ENCODE measurements around the gene YAP1.

The YAP1 gene

DNA sequence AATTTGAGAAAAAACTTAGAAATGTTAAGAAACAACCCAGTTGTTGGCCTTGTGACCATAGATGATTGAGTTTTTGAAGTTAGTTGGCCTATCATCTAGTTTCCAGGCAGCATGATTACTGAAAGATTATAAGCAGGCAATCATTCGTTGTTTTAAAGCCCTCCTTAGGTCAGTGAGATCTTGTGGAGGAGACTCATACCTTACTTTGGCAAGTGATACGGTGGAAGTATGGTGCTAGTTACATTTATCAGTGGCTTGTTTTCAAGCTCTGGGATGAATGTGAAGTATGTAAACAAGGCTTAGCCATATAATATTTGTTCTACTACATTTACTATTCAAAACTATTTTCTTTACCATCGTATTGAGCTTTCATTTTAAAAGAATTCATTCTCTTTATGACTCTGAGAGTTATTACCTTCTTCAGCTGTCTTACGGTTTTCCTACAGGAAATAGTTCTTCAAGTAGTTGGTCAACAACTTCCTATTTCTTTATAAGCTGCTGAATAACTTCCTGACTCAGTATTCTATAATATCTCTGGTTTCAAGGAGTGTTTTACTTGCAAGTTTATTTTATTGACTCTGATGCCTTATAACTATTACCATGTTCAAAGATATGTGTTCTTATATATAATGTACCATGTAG is 7.3 kb downstream of the YAP1 start:
- no peak for DNase-seq

GRCh38 chr11:102118937-102119336 is 8.7 kb downstream of the YAP1 start:
- no peak for DNase-seq

DNA sequence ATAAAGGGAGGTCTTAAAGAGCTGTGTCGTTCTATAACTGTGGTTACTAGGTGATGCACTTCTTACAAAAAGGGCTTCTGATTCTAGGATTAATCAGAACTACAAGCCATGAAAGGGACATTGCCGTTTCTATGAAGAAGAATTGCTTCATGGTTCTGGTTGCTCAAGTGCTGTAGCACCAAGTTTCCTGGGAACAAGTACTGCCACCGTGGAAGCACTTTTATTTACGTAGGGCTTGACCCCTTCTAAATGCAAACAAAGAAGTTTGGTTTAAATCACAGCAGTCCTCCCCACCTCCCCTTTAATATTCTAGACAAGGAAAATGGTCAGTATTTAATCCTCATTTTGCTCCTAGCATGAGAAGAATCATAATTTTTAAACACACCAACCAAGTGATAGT is 9.8 kb downstream of the YAP1 start:
- DNase-seq: no peak

GRCh38 chr11:102120437-102120973 is 10.3 kb downstream of the YAP1 start:
- no peak for DNase-seq

- no peak for DNase-seq
Measured at GRCh38 chr11:102121329-102121728, 11.1 kb downstream of the YAP1 start.

DNA sequence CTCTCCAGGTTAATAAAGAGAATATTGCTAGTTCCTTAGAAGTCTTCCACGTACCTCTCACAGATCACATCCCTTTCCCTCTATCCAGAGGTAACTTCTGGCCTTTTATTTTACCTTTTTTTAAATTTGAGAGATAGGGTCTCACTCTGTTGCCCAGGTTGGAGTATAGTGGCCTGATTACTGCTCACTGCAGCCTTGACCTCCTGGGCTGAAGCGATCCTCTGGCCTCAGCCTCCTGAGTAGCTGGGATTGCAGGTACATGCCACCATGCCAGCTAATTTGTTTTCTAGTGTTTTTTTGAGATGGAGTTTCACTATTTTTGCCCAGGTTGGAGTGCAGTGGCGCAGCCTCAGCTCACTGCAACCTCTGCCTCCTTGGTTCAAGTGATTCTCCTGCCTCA is 24.4 kb downstream of the YAP1 start:
- DNase-seq: no peak

- DNase-seq: no peak
Measured at GRCh38 chr11:102135256-102135655, 25.0 kb downstream of the YAP1 start.

GRCh38 chr11:102138223-102138622 is 28.0 kb downstream of the YAP1 start:
- DNase-seq: no peak

- no peak for DNase-seq
Measured at GRCh38 chr11:102138670-102139069, 28.4 kb downstream of the YAP1 start.

GRCh38 chr11:102139081-102139498 is 28.8 kb downstream of the YAP1 start:
- DNase-seq: no peak

- DNase-seq: no peak
Measured at GRCh38 chr11:102142333-102142732, 32.1 kb downstream of the YAP1 start.

DNA sequence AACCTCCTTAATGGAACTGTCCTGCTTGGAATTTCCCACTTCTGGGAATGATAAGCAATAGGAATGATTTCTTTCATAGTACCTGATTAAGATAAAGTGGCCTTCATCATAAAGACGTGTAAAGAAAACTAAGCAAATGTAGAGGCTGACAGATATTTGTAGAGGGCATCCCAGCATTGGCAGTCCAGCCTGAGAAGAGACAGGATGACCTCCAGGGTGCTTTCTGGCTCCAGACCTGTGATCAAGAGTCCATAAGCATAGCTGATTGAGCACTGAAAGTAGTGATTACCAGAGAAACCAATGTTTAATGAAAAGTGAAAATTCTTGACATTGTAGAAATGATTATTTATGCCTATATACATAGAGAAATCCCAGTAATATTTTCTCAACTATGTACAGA is 33.6 kb downstream of the YAP1 start:
- DNase-seq: no peak

DNA sequence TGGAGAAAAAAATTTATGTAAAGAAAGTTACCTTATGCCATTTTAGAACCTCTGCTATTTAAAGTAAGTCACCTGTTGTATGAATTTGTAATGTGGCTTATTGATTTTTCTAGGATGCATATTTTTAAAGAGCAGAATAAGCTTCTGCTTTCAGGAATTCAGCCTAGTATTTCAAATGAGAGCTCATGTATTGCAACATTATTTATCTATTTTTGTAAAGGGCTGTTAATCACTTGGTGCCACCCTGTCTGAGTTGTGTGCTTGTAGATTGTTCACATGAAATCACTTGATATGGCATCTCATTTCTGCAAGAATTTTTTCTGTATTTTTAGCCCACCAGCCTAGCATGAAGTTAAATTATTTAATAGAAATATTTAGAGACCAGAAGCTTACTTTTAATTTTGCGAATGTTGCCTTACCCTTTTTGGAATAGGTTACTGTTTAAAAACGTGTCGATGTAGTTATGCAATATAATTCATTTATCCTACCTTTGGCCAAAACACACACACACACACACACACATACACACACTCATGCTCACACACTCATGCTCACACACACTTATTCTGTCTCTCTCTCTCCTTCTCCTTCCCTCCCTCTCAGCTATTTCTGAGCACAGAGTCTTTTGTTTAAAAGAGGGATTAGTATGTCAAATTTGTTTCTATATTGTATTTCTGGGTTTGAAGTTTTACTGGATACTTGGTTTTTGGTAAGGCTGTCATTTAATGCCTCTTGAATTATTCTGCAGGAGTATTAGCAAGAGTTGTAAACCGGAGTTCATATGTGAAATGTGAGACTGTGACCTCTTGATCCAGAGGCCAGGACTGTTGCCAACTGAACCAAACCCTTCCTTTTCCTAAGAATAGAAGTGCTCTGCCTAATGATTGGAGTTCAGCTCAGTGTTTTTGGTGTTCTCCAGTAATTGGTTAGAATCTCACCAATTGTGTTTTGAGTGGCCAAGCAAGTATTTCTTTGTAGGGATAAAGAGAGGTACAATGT is 34.4 kb downstream of the YAP1 start:
- no peak for DNase-seq

DNA sequence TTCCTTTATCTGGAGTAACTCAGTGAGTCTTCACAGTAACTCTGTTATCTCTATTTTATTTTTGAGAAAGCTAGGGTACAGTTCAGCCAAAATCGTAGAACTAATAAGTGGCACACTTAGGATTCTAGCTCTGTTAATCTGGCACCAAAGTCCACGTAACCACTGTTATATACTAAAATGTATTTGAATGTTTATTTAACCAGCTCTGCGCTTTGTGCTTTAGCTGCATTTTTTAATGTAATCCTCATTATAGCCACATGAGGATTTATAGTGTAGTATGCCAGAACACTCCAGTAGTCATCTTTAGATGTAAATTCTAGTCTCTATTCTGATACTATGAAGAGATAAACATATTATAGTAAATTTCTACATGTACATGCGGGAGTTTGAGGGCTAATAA is 36.8 kb downstream of the YAP1 start:
- DNase-seq: no peak

- DNase-seq: no peak
Measured at GRCh38 chr11:102147632-102148031, 37.4 kb downstream of the YAP1 start.

- no peak for DNase-seq
Measured at GRCh38 chr11:102148059-102148458, 37.8 kb downstream of the YAP1 start.

DNA sequence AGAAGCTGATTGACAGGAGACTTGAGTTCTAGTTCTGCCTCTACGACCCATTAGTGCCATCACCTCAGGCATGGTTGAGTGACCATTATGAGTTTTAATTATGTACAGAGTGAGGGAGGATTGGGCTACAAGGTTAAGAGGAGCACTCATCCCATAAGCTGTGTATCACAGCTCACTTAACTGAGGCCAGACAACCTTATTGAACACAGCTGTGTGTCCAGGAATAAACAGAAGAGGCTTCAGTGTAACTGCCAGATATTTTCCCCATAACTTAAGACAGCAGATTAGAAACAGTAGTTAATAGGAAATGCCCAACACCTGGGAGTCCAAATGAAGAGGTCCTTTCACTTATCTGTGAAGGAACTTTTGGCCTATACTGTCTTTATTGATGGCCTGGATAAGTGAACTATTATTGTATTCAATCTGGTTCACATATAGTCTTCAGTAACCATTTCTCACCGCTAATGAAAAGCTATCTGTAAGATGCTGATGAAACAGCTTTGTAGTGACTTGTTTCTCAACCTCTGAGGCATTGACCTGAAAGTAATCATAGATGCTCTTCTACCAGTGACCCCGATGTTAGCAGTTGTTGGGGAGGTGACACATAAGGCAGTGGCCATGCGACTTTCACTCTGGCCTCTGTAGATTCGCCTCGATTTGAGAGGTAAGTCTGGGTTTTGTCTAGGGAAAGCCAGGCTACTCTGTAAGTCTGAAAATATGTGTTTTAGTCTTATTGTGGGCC is 41.7 kb downstream of the YAP1 start:
- DNase-seq: no peak

DNA sequence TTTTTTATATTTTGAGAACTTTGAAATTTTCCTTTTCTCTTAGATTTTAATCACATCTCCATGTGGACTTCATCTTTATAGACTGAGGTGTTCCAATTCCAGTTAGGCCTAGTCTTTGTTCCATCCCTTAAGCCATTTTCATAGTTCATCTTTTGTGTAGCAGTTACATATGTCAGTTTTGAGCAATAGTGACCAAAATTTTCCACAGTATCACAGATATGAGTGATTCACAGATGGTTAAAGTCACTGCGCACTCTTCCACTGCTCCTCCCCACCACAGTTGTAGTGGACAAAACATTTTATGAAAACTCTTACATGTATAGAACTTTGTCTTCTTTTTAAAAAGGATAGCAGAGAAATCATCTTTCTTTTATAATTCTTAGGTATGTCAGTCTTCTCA is 42.8 kb downstream of the YAP1 start:
- DNase-seq: no peak

GRCh38 chr11:102154806-102155205 is 44.6 kb downstream of the YAP1 start:
- DNase-seq: no peak

GRCh38 chr11:102155676-102156075 is 45.4 kb downstream of the YAP1 start:
- DNase-seq: no peak

DNA sequence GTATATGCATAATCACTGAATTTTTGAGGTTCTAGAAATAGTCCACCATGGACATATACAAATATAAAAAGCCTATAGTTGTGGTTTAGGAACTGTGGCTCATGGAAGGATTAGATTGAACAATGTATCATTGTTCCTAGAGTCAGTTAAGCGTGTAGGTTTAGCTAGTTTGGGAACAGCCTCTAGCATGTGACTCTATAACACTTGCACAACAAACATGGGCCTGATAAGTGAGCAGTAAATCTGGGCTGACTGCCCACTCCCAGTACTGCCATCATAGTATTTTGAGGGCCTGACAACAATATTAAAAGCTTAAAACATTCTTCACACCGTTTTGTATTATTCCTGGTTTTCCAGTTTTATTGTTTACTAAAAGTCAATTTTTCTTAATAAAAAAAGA is 47.0 kb downstream of the YAP1 start:
- no peak for DNase-seq

- no peak for DNase-seq
Measured at GRCh38 chr11:102158164-102158735, 48.0 kb downstream of the YAP1 start.

DNA sequence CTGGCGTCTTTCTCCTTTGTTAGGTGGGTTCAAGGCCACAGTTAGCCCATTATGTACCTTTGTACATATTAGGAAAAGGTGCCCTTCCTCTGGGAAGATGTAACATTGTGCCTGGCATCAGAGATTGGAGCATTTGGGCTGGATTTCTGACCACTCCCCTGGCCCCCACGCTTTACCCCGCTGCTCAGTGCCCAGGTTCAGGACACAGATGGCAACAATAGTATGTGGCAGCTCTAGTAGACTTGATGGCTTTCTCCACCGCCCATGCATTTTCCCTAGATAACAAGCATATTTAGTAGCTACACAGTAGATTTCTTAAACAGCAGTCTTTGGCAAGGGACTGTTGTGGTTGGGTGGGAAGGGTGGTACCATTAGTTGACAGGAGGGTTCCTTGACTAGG is 53.1 kb downstream of the YAP1 start:
- no peak for DNase-seq

Measured in CD4-positive, alpha-beta T cell treated with Interleukin-1 beta for 1 hour (primary cell).